Measurements from ENCODE around the gene NBPF11.
A peak's percentile ranks its signal among the peaks of the same experiment; 100 is the strongest.
"Not testable (repeated sequence)": the region's sequence is repeated elsewhere in the genome, so short reads cannot be mapped to it uniquely, and the experiment has no call there.

NBPF11 gene, protein sequence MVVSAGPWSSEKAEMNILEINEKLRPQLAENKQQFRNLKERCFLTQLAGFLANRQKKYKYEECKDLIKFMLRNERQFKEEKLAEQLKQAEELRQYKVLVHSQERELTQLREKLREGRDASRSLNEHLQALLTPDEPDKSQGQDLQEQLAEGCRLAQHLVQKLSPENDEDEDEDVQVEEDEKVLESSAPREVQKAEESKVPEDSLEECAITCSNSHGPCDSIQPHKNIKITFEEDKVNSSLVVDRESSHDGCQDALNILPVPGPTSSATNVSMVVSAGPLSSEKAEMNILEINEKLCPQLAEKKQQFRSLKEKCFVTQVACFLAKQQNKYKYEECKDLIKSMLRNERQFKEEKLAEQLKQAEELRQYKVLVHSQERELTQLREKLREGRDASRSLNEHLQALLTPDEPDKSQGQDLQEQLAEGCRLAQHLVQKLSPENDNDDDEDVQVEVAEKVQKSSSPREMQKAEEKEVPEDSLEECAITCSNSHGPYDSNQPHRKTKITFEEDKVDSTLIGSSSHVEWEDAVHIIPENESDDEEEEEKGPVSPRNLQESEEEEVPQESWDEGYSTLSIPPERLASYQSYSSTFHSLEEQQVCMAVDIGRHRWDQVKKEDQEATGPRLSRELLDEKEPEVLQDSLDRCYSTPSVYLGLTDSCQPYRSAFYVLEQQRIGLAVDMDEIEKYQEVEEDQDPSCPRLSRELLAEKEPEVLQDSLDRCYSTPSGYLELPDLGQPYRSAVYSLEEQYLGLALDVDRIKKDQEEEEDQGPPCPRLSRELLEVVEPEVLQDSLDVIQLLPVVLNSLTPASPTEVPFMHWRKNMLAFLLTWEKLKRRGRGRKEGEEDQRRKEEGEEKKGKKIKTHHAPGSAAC

GRCh38 chr1:148151911-148152656 is at the start of gene NBPF11:
Gene NBPF11 (minus strand): TSS chr1:148152281. CDS start chr1:148127003, 25,278 bp downstream.
- DNase-seq (ENCODE audit: low spot score): not testable (repeated sequence)

DNA sequence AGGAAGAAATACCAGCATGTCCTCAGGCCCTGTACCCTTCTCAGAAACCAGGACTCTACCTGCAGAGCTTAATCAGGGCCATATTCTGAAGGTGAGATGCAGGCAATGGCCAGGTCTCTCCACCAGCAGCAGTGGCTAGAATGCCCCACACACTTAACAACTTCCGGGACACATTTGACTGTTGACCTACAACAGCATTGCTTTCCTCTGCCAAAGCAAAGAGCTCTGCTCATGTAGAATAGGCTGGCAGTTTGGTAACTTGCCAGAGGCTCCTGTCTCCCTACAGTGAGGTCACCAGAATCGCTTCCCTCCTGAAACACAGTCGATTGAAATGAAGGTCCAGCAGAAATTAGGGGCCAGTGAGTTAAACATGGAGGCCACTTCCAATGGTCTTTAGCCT is 45.3 kb upstream of the NBPF11 start:
- DNase-seq (ENCODE audit: low spot score): not testable (repeated sequence)

DNA sequence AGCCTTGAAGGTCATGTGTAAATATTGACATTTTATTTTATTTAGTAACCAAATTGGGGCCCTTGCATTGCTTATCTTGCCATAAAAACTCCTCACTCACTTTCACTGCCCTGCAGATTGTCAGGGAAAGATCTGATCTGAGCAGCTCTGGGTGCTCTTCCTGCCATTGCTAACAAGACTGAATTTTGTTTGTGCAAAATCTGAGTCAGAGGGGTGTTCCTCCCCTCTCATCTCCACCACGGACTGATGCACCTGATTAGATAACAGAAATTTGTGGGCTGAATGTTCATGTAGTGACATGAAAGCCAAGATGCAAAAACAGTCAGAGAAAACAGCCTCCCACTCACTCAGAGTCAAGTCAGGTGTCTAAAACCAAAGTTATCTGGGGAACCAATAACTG is 44.9 kb upstream of the NBPF11 start:
- DNase-seq (ENCODE audit: low spot score): not testable (repeated sequence)

- DNase-seq (ENCODE audit: low spot score): not testable (repeated sequence)
Measured at GRCh38 chr1:148195115-148195514, 43.0 kb upstream of the NBPF11 start.

DNA sequence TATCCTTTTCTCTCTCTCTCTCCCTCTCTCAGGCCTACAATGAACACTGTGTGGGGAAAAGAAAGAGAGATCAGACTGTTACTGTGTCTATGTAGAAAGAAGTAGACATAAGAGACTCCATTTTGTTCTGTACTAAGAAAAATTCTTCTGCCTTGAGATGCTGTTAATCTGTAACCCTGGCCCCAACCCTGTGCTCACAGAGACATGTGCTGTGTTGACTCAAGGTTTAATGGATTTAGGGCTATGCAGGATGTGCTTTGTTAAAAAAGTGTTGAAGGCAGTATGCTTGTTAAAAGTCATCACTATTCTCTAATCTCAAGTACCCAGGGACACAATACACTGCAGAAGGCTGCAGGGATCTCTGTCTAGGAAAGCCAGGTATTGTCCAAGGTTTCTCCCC is 36.7 kb upstream of the NBPF11 start:
- DNase-seq (ENCODE audit: low spot score): not testable (repeated sequence)

GRCh38 chr1:148178682-148179081 is 26.6 kb upstream of the NBPF11 start:
- DNase-seq (ENCODE audit: low spot score): not testable (repeated sequence)

GRCh38 chr1:148175414-148175813 is 23.3 kb upstream of the NBPF11 start:
- not testable (repeated sequence) for DNase-seq (ENCODE audit: low spot score)

- not testable (repeated sequence) for DNase-seq (ENCODE audit: low spot score)
Measured at GRCh38 chr1:148171995-148172394, 19.9 kb upstream of the NBPF11 start.

GRCh38 chr1:148166558-148167492 is 14.7 kb upstream of the NBPF11 start:
- TF ChIP-seq, protein P1, sequence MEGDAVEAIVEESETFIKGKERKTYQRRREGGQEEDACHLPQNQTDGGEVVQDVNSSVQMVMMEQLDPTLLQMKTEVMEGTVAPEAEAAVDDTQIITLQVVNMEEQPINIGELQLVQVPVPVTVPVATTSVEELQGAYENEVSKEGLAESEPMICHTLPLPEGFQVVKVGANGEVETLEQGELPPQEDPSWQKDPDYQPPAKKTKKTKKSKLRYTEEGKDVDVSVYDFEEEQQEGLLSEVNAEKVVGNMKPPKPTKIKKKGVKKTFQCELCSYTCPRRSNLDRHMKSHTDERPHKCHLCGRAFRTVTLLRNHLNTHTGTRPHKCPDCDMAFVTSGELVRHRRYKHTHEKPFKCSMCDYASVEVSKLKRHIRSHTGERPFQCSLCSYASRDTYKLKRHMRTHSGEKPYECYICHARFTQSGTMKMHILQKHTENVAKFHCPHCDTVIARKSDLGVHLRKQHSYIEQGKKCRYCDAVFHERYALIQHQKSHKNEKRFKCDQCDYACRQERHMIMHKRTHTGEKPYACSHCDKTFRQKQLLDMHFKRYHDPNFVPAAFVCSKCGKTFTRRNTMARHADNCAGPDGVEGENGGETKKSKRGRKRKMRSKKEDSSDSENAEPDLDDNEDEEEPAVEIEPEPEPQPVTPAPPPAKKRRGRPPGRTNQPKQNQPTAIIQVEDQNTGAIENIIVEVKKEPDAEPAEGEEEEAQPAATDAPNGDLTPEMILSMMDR (IDR thresholded peaks at IDR 0.05; ENCODE audit: extremely low read depth, missing control alignments): no peak
- peak; percentile 22 for DNase-seq (ENCODE audit: low spot score)

- DNase-seq (ENCODE audit: low spot score): no peak
- TF ChIP-seq, protein P1 (IDR thresholded peaks at IDR 0.05; ENCODE audit: extremely low read depth, missing control alignments): no peak
Measured at GRCh38 chr1:148162363-148162762, 10.3 kb upstream of the NBPF11 start.

- TF ChIP-seq, protein P1 (IDR thresholded peaks at IDR 0.05; ENCODE audit: extremely low read depth, missing control alignments): no peak
- no peak for DNase-seq (ENCODE audit: low spot score)
Measured at GRCh38 chr1:148161053-148161901, 9.2 kb upstream of the NBPF11 start.
